ENCODE data around the gene TPRN.

DNA sequence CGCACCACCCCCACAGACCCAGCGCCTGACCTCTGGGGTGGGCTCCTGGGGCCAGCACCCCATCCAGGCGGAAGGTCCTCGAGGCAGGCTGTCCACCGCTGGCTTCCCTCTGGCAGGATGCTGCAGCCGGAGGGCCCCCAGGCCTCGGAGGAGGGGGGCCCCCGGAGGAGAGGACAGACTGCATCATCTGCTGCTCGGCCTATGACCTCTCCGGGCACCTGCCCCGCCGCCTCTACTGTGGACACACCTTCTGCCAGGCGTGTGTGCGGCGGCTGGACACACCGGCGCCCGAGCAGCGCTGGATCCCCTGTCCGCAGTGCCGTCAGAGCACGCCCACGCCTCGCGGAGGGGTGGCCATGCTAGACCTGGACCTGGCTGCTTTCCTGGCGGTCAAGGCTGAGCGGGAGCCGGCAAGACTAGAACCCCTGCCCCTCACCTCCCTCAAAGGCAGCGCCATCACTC, 28.0 kb upstream of the TPRN start:
- TF ChIP-seq, protein P1, sequence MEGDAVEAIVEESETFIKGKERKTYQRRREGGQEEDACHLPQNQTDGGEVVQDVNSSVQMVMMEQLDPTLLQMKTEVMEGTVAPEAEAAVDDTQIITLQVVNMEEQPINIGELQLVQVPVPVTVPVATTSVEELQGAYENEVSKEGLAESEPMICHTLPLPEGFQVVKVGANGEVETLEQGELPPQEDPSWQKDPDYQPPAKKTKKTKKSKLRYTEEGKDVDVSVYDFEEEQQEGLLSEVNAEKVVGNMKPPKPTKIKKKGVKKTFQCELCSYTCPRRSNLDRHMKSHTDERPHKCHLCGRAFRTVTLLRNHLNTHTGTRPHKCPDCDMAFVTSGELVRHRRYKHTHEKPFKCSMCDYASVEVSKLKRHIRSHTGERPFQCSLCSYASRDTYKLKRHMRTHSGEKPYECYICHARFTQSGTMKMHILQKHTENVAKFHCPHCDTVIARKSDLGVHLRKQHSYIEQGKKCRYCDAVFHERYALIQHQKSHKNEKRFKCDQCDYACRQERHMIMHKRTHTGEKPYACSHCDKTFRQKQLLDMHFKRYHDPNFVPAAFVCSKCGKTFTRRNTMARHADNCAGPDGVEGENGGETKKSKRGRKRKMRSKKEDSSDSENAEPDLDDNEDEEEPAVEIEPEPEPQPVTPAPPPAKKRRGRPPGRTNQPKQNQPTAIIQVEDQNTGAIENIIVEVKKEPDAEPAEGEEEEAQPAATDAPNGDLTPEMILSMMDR (conservative IDR thresholded peaks at IDR 0.05 in 1 of 2, IDR thresholded peaks at IDR 0.05 in 1 of 2; ENCODE audit: extremely low read depth in 1 of 2, insufficient read depth in 1 of 2, low read depth in 1 of 2, low read length in 2 of 2), result no peak
- no peak for TF ChIP-seq EZH2 (IDR thresholded peaks at IDR 0.05; ENCODE audit: borderline replicate concordance, low read length)

All from mammary epithelial cell (primary cell).